Activated CD8-positive, alpha-beta T cell treated with anti-CD3 and anti-CD28 coated beads, Interleukin-2, amount 10 ng/mL, durations not matched to agents 7 days and 5 days (primary cell): Measurements from ENCODE around the gene EEF2K. TPM values are rescaled to one million over a fixed set of nuclear protein-coding genes. Genes with fewer than 3 reads are reported as not detected.
"Not testable (repeated sequence)": the region's sequence is repeated elsewhere in the genome, so short reads cannot be mapped to it uniquely, and the experiment has no call there.

ENCODE experiments used
- ATAC-seq: fragments of 150-1000 bp; cut with Tn5 transposase; one replicate; pipeline ENCODE4 v1.10.0; 2021; ENCODE audit warnings: moderate library complexity
- CTCF ChIA-PET: fragments of 350-600 bp; sonication (Branson Sonifier 250); formaldehyde crosslinking; loops from one replicate; lab custom pipeline; 2021; ENCODE audit warnings: antibody characterized with exemption; lab: Charles Lee
- POLR2A ChIA-PET: fragments of 350-600 bp; sonication (Branson Sonifier 250); formaldehyde crosslinking; loops from one replicate; lab custom pipeline; 2021; ENCODE audit warnings: antibody characterized with exemption; lab: Charles Lee
- DNase-seq: peaks from one replicate; pipeline ENCODE4 v3.0.0-alpha.2; 2020
- H3K27ac Mint-ChIP-seq: one replicate; pipeline ENCODE4 v1.8.0; 2021; ENCODE audit warnings: mild to moderate bottlenecking, mixed read lengths
- H3K27me3 Mint-ChIP-seq: one replicate; pipeline ENCODE4 v1.8.0; 2021; ENCODE audit warnings: low read depth, mixed read lengths
- H3K36me3 Mint-ChIP-seq: one replicate; pipeline ENCODE4 v1.8.0; 2021; ENCODE audit warnings: low read depth, mixed read lengths
- H3K4me1 Mint-ChIP-seq: one replicate; pipeline ENCODE4 v1.8.0; 2021; ENCODE audit warnings: low read depth, mixed read lengths
- H3K4me3 Mint-ChIP-seq: one replicate; pipeline ENCODE4 v1.8.0; 2021; ENCODE audit warnings: mild to moderate bottlenecking, mixed read lengths
- H3K9me3 Mint-ChIP-seq: one replicate; pipeline ENCODE4 v1.8.0; 2022; ENCODE audit warnings: mixed read lengths; ENCODE audit not compliant: insufficient read depth
- total RNA-seq, 2 experiments: library from RNA; stranded (reverse); gene quantifications; one replicate each; pipeline ENCODE4 v1.2.3, GENCODE V29; 2021

EEF2K gene
- total RNA-seq, 2 experiments from 2014 or later: 27.7 to 28.9 TPM

- CTCF ChIA-PET: interaction anchor here (0.8 to 8.9 kb wide), 9 partner anchors 8 to 298 kb away, joined by 3 to 355 read pairs (median 3); partner anchors contain the start of gene EEF2K
- H3K27me3 Mint-ChIP-seq: peaks cover 2% of the 10 kb centered on the region
- ATAC-seq (peak; percentile 50), DNase-seq (peak; percentile 89)
- peaks cover 19% of the 10 kb centered on the region for H3K36me3 Mint-ChIP-seq
- POLR2A ChIA-PET: interaction anchor here (0.6 to 3.2 kb wide), 8 partner anchors 14 to 289 kb away, joined by 3 to 13 read pairs (median 4); partner anchors contain the start of gene EEF2K
- peak overlapping the region; percentile 92 for H3K4me3 Mint-ChIP-seq
- peaks cover 27% of the 10 kb centered on the region for H3K4me1 Mint-ChIP-seq
- peak overlapping the region; percentile 93 for H3K27ac Mint-ChIP-seq
- no peaks in the 10 kb centered on the region for H3K9me3 Mint-ChIP-seq
Measured at GRCh38 chr16:22297871-22298733, 92.0 kb downstream of the EEF2K start.

DNA sequence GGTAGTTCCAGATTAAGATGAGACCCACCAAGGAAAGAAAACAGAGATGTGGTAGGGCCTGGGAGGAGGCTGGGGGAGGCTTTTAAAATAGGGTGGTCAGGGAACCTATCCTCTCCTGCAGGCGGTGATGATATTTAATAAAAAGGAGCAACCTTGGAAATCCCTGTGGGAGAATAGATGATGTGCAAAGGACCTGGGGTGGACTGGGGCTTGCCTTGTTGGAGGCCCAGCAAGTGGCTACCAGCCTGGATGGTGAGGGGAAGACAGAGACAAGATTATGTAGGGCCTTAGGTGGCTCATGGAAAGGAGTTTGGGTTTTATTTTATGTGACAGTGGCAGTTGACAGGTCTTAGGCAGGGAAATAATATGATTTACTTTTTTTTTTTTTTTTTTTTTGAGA is 93.0 kb downstream of the EEF2K start:
- Mint-ChIP-seq H3K27ac (peak overlapping the region; percentile 93), H3K27me3 (peaks cover 2% of the 10 kb centered on the region), H3K36me3 (peaks cover 22% of the 10 kb centered on the region), H3K4me3 (peak overlapping the region; percentile 92), H3K9me3 (no peaks in the 10 kb centered on the region), H3K4me1 (peaks cover 27% of the 10 kb centered on the region)
- POLR2A ChIA-PET: interaction anchor here (0.6 to 3.2 kb wide), 5 partner anchors 17 to 290 kb away, joined by 3 to 13 read pairs (median 4); no protein-coding TSS in a partner anchor
- CTCF ChIA-PET: interaction anchor here (0.8 to 8.9 kb wide), 9 partner anchors 9 to 299 kb away, joined by 3 to 355 read pairs (median 3); partner anchors contain the start of gene EEF2K
- ATAC-seq: no peak
- DNase-seq: no peak

DNA sequence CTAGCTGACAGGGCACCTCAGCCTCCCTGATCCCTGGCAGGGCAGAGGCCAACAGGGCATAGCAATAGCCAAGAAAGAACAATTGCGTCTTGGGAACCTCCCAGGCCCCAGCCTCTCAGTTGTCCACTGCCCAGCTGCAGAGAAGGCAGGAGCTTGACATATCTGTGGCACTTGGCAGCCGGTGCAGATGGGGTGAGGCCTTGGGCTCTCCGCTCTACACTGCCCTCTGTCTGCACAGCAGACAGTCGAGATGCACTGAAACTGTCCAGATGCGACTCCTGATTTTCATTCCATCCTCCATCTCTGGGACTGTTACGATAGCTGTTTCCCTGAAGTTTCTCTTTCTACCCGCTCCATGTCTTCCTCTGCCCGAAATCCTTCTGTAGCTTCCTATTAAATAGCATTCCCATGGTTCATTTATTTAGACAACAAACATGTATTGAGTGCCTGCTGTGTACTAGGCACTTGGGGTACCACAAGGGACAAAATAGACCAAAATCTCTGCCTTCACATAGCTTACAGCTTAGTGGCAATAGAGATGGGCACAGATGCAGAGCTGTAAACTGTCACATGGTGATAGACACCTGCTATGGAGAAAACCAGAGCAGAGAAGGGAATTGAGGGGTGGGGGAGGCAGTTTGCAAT is 94.5 kb downstream of the EEF2K start:
- peak overlapping the region; percentile 43 for H3K27ac Mint-ChIP-seq
- no peaks in the 10 kb centered on the region for H3K9me3 Mint-ChIP-seq
- H3K27me3 Mint-ChIP-seq: no peaks in the 10 kb centered on the region
- CTCF ChIA-PET: interaction anchor here (0.7 to 8.9 kb wide), 22 partner anchors 9 to 300 kb away, joined by 3 to 355 read pairs (median 4); partner anchors contain the start of gene EEF2K
- POLR2A ChIA-PET: interaction anchor here (0.6 to 1.0 kb wide), 3 partner anchors 8 to 110 kb away, joined by 3 to 5 read pairs (median 4); no protein-coding TSS in a partner anchor
- peak; percentile 70 for DNase-seq
- H3K36me3 Mint-ChIP-seq: peaks cover 26% of the 10 kb centered on the region
- no peak for ATAC-seq
- H3K4me1 Mint-ChIP-seq: peaks cover 27% of the 10 kb centered on the region
- H3K4me3 Mint-ChIP-seq: no peak overlapping the region

- H3K27me3 Mint-ChIP-seq, H3K27ac Mint-ChIP-seq, H3K9me3 Mint-ChIP-seq, ATAC-seq, H3K4me3 Mint-ChIP-seq, DNase-seq: not testable (repeated sequence)
- CTCF ChIA-PET: interaction anchor here (0.7 to 8.9 kb wide), 7 partner anchors 18 to 223 kb away, joined by 3 to 355 read pairs (median 7); partner anchors contain the start of gene EEF2K
- Mint-ChIP-seq H3K4me1 (peaks cover 22% of the 10 kb centered on the region), H3K36me3 (peaks cover 26% of the 10 kb centered on the region)
- POLR2A ChIA-PET: interaction anchor here (0.7 kb wide), 1 partner anchor 41 kb away, joined by 3 read pairs; no protein-coding TSS in a partner anchor
Measured at GRCh38 chr16:22301423-22301822, 95.3 kb downstream of the EEF2K start.

DNA sequence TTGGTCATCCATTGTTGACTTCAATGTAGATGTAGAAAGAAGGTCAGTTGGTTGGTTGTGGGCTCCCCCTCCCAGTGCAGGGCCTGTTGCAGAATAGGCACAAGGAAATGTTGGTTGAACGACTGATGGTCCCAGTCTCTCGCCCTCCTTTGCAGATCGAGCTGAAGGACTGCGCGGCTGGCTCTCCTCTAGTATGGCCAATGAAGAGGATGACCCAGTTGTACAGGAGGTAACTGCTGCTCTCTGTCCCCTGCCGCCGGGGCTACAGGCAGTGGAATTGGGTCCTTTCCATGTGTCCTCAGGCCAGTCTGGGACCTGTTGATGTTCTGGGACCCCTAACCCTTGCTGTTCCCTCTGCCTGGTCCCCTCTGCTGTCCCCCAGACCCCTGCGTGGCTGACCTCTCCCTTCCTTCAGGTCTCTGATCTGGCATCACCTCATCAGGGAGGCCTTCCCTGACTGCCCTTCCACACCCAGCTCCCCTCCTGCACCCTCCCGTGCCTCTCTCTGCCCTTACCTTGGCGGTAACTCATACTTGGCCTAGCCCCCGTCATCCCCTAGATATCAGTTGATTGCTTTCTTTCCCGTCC is 96.8 kb downstream of the EEF2K start:
- no peak for ATAC-seq
- no peak for DNase-seq
- Mint-ChIP-seq H3K36me3 (peaks cover 22% of the 10 kb centered on the region), H3K4me1 (peaks cover 22% of the 10 kb centered on the region), H3K4me3 (no peak overlapping the region), H3K9me3 (no peaks in the 10 kb centered on the region), H3K27me3 (no peaks in the 10 kb centered on the region), H3K27ac (no peak overlapping the region)
- ChIA-PET CTCF (interaction anchor here (8.9 kb wide), 1 partner anchor 101 kb away, joined by 355 read pairs; the partner anchor contains the start of gene EEF2K), POLR2A (no interaction called here)

- no peak for ATAC-seq
- Mint-ChIP-seq H3K9me3 (no peaks in the 10 kb centered on the region), H3K36me3 (peaks cover 19% of the 10 kb centered on the region), H3K27ac (peak overlapping the region; percentile 28), H3K4me1 (peaks cover 14% of the 10 kb centered on the region), H3K27me3 (no peaks in the 10 kb centered on the region), H3K4me3 (no peak overlapping the region)
- ChIA-PET CTCF (interaction anchor here (0.8 kb wide), 1 partner anchor 17 kb away, joined by 3 read pairs; no protein-coding TSS in a partner anchor), POLR2A (no interaction called here)
- no peak for DNase-seq
Measured at GRCh38 chr16:22304411-22304810, 98.3 kb downstream of the EEF2K start.

DNA sequence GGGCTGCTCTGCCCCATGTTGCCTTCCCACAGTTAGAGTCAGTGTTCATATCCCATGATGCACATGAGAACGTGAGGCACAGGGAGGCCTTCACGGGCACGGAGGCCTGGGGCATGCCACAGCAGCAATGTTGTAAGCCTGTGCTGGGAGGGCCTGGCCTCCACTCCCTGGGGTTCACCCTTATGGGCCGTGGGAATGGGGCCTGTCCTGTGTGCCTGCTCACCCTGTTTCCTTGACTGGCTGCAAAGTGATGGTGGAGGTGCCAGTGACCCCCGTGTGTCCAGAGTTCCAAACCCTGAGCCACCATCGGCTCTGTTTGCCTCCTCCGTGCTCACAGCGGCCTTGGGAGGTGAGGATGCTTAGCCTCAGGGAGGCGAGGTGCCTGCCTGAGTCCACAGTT is 100.7 kb downstream of the EEF2K start:
- Mint-ChIP-seq H3K4me3 (no peak overlapping the region), H3K27me3 (no peaks in the 10 kb centered on the region), H3K27ac (no peak overlapping the region), H3K4me1 (peaks cover 2% of the 10 kb centered on the region), H3K9me3 (no peaks in the 10 kb centered on the region), H3K36me3 (peaks cover 19% of the 10 kb centered on the region)
- DNase-seq: no peak
- POLR2A ChIA-PET: no interaction called here
- CTCF ChIA-PET: interaction anchor here (1.3 kb wide), 1 partner anchor 12 kb away, joined by 5 read pairs; no protein-coding TSS in a partner anchor
- no peak for ATAC-seq

GRCh38 chr16:22307838-22308237 is 101.8 kb downstream of the EEF2K start:
- Mint-ChIP-seq H3K27me3 (no peaks in the 10 kb centered on the region), H3K9me3 (no peaks in the 10 kb centered on the region), H3K4me1 (no peaks in the 10 kb centered on the region), H3K4me3 (no peak overlapping the region), H3K36me3 (peaks cover 17% of the 10 kb centered on the region), H3K27ac (peak overlapping the region; percentile 33)
- CTCF ChIA-PET: no interaction called here
- ATAC-seq: no peak
- no peak for DNase-seq
- POLR2A ChIA-PET: no interaction called here

GRCh38 chr16:22308824-22309520 is 102.9 kb downstream of the EEF2K start:
- H3K4me1 Mint-ChIP-seq: no peaks in the 10 kb centered on the region
- peaks cover 16% of the 10 kb centered on the region for H3K36me3 Mint-ChIP-seq

GRCh38 chr16:22311520-22311919 is 105.4 kb downstream of the EEF2K start:
- no peaks in the 10 kb centered on the region for H3K4me1 Mint-ChIP-seq
- DNase-seq: no peak
- ChIA-PET POLR2A (no interaction called here), CTCF (interaction anchor here (1.5 kb wide), 1 partner anchor 9 kb away, joined by 3 read pairs; no protein-coding TSS in a partner anchor)
- peaks cover 24% of the 10 kb centered on the region for H3K36me3 Mint-ChIP-seq
- no peak for ATAC-seq
- no peaks in the 10 kb centered on the region for H3K27me3 Mint-ChIP-seq
- no peak overlapping the region for H3K4me3 Mint-ChIP-seq
- no peak overlapping the region for H3K27ac Mint-ChIP-seq
- no peaks in the 10 kb centered on the region for H3K9me3 Mint-ChIP-seq

More at GRCh38 chr16:22308824-22309520, 102.9 kb downstream of the EEF2K start:
- Mint-ChIP-seq H3K4me3 (no peak overlapping the region), H3K9me3 (no peaks in the 10 kb centered on the region), H3K27me3 (no peaks in the 10 kb centered on the region), H3K27ac (no peak overlapping the region)
- ATAC-seq (no peak), DNase-seq (no peak)
- CTCF ChIA-PET: interaction anchor here (1.4 to 2.2 kb wide), 2 partner anchors 9 to 113 kb away, joined by 4 to 7 read pairs; no protein-coding TSS in a partner anchor
- POLR2A ChIA-PET: interaction anchor here (1.0 to 1.5 kb wide), 2 partner anchors 9 to 28 kb away, joined by 3 to 4 read pairs; no protein-coding TSS in a partner anchor
